Measurements from ENCODE around the gene TTF2. TPM values are rescaled to one million over a fixed set of nuclear protein-coding genes. Genes with fewer than 3 reads are reported as not detected.
"Not testable (repeated sequence)": the region's sequence is repeated elsewhere in the genome, so short reads cannot be mapped to it uniquely, and the experiment has no call there.

Gene TTF2
- total RNA-seq, 1 donor from 2014 or later, result 14.3 TPM

DNA sequence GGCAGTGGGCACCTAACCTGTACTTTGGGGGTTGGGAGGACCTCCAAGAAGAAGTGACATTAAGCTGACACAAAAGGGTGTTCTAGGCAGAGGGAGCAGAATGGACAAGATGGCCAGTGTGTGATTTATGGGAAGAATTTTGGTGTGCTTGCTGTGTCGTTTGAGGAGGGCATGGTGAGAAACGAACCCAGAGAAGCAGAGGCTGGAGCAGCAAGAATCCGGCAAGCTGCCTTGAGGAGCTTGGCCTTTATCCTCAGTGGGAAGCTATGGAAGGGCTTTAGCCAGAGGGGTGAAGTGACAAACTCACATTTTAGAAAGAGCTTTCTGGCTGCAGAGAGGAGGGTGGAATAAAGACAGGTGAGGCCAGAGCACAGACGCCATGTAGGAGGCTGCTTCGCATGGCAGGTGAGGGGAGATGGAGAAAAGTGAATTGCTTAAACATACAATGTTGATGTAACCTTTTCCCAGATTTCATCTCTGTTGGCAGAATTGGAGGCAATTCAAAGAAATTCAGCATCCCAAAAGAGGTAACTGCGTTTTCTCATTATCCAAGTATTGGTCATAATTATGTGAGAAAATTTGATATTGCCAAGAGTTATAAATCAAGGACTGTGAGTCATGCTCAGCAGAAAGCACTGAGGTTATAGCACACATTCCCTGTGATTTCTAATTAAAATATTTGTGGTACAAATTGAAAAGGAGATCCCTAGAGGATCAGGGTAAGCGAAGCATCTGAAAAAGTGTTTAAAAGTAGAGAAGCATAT, 34.9 kb downstream of the TTF2 start:
- DNase-seq (ENCODE audit: low read depth), result no peak
- no peak for TF ChIP-seq CTCF (IDR thresholded peaks at IDR 0.05; ENCODE audit: insufficient read depth, low read length, poor library complexity, severe bottlenecking)
- Histone ChIP-seq H3K4me3 (ENCODE audit: low read depth, low read length) (no peak overlapping the region), H3K36me3 (ENCODE audit: control insufficient read depth, insufficient read depth, low read length) (no peaks in the 10 kb centered on the region), H3K27me3 (ENCODE audit: control insufficient read depth, insufficient read depth, low read length) (no peaks in the 10 kb centered on the region)

- TF ChIP-seq CTCF (IDR thresholded peaks at IDR 0.05; ENCODE audit: insufficient read depth, low read length, poor library complexity, severe bottlenecking), result no peak
- no peak overlapping the region for H3K4me3 ChIP-seq (ENCODE audit: low read depth, low read length)
- no peak for DNase-seq (ENCODE audit: low read depth)
- H3K27me3 ChIP-seq (ENCODE audit: control insufficient read depth, insufficient read depth, low read length), result no peaks in the 10 kb centered on the region
- H3K36me3 ChIP-seq (ENCODE audit: control insufficient read depth, insufficient read depth, low read length), result no peaks in the 10 kb centered on the region
These were observed 36.9 kb downstream of the TTF2 start for GRCh38 chr1:117096951-117097408.

- no peaks in the 10 kb centered on the region for H3K36me3 ChIP-seq (ENCODE audit: control insufficient read depth, insufficient read depth, low read length)
- TF ChIP-seq CTCF (IDR thresholded peaks at IDR 0.05; ENCODE audit: insufficient read depth, low read length, poor library complexity, severe bottlenecking), result no peak
- no peak overlapping the region for H3K4me3 ChIP-seq (ENCODE audit: low read depth, low read length)
- DNase-seq (ENCODE audit: low read depth), result no peak
- no peaks in the 10 kb centered on the region for H3K27me3 ChIP-seq (ENCODE audit: control insufficient read depth, insufficient read depth, low read length)
These were observed 37.3 kb downstream of the TTF2 start for GRCh38 chr1:117097443-117097842.

- H3K36me3 ChIP-seq (ENCODE audit: control insufficient read depth, insufficient read depth, low read length), result no peaks in the 10 kb centered on the region
- H3K4me3 ChIP-seq (ENCODE audit: low read depth, low read length), result no peak overlapping the region
- H3K27me3 ChIP-seq (ENCODE audit: control insufficient read depth, insufficient read depth, low read length), result no peaks in the 10 kb centered on the region
- no peak for DNase-seq (ENCODE audit: low read depth)
- no peak for TF ChIP-seq CTCF (IDR thresholded peaks at IDR 0.05; ENCODE audit: insufficient read depth, low read length, poor library complexity, severe bottlenecking)
These were observed 38.3 kb downstream of the TTF2 start for GRCh38 chr1:117098287-117098890.

DNA sequence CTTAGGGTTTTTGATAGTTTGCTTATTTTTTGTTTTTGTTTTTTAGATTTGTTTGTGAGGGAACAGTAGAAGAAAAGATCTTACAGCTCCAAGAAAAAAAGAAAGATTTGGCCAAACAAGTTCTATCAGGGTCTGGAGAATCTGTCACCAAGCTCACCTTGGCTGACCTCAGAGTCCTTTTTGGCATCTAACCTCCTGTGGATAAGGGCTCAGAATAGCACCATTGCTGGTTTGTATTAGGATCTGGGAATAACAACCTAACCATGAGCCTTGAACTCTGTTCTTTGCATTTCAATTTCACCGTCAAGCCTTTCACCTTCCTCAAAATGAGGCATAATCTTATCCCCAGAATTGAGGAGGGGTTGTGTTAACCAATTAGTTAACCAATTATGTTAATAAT, 41.2 kb downstream of the TTF2 start:
- Histone ChIP-seq H3K4me3 (ENCODE audit: low read depth, low read length) (no peak overlapping the region), H3K36me3 (ENCODE audit: control insufficient read depth, insufficient read depth, low read length) (no peaks in the 10 kb centered on the region), H3K27me3 (ENCODE audit: control insufficient read depth, insufficient read depth, low read length) (no peaks in the 10 kb centered on the region)
- no peak for TF ChIP-seq CTCF (IDR thresholded peaks at IDR 0.05; ENCODE audit: insufficient read depth, low read length, poor library complexity, severe bottlenecking)
- no peak for DNase-seq (ENCODE audit: low read depth)

DNA sequence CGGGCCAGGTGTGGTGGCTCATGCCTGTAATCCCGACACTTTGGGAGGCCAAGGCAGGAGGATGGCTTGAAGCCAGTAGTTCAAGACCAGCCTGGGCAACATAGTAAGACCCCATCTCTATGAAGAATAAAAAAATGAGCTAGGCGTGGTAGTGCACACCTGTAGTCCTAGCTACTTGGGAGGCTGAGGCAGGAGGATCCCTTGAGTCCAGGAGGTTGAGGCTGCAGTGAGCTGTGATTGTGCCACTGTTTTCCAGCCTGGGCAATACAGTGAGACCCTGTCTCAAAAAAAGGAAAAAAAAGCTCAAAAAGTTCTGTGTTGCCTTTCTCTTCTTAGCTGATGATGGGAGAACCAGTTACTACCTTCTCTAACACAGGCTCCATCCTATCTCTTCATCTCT, 41.7 kb downstream of the TTF2 start:
- H3K36me3 ChIP-seq (ENCODE audit: control insufficient read depth, insufficient read depth, low read length); H3K27me3 ChIP-seq (ENCODE audit: control insufficient read depth, insufficient read depth, low read length); DNase-seq (ENCODE audit: low read depth); H3K4me3 ChIP-seq (ENCODE audit: low read depth, low read length): not testable (repeated sequence)

All from kidney epithelial cell (primary cell).